Activated CD4-positive, alpha-beta T cell treated with anti-CD3 and anti-CD28 coated beads, Interleukin-2, amount 50 U/mL, for 16 hours (primary cell): ENCODE measurements around the gene MEPE.
A peak's percentile ranks its signal among the peaks of the same experiment; 100 is the strongest.

Source experiments
- DNase-seq: peaks from one replicate; pipeline ENCODE4 v3.0.0-alpha.2; 2020

Gene MEPE

DNA sequence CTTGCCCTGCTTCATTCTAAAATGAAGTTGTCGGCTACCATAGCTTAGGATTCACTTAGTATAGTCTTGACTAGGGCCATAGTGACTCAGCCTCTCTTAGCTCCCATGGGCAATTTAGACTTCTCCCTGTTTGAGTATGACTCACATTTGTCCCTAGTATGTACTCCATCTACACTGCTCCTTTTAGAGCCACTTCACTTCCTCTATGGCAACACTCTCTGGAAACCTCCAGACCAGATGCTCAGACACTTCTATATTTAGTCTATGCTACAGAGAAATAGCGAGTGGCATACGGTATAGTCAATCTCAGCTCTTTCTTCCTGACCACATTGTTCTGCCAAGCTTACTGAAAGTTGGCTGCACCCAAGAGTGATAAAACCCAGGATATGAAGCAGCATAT, 11.2 kb downstream of the MEPE start:
- no peak for DNase-seq

DNA sequence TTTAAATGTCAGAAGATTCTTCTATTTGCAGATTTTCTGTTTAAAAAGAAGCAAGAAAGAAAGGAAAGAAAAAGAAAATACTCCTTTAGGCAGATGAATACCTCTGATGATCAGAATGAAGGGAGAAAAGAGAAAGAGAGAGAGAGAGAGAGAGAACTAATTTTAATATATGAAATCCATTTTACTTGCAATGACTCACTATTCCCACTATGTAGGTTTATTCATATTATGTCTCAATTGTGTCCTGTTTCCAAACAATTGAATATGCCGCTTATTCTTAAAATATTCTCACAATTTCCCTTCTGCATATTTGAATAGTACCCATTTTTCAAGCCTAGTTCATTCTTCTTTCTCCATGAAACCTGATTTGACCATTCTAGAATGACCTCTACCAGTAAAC, 11.7 kb downstream of the MEPE start:
- no peak for DNase-seq

DNA sequence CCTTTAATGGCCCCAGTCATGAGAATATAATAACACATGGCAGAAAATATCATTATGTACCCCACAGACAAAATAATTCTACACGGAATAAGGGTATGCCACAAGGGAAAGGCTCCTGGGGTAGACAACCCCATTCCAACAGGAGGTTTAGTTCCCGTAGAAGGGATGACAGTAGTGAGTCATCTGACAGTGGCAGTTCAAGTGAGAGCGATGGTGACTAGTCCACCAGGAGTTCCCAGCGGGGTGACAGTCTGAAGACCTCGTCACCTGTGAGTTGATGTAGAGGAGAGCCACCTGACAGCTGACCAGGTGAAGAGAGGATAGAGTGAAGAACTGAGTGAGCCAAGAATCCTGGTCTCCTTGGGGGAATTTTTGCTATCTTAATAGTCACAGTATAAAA, 13.5 kb downstream of the MEPE start:
- DNase-seq = no peak

DNA sequence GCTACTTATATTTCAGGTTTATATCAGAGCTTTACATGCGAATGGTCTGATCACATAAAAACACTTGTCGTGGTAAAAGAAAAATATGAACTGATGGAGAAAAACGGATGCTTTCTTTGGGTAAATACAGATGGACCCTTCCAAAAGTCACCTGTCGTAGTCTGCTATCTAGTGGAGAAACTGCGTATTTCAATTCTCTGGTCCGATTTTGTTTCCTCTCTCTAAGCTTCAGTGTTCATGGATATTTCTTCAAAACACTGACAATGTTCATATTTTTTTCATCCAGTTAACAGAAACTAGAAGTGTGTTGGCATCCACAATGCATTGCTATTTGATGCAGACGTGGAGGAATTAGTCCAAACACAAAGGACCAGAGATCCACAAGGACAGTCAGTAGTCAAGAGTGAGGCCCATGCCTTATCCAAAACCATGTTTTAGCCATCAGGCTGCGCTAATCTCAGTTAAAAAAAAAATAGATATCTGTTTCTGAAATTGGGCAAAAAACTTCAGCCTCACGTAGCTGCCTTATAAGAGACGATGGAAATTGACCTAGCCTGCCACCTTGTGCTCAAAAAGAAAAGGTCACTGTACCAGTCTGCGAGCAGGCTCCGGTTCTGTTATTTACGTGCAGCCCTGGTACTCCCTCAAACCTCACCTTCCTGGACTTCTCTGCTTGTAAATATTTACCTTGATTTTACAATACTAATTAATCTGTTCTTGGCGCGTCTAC, 16.0 kb downstream of the MEPE start:
- DNase-seq = peak; percentile 51

DNA sequence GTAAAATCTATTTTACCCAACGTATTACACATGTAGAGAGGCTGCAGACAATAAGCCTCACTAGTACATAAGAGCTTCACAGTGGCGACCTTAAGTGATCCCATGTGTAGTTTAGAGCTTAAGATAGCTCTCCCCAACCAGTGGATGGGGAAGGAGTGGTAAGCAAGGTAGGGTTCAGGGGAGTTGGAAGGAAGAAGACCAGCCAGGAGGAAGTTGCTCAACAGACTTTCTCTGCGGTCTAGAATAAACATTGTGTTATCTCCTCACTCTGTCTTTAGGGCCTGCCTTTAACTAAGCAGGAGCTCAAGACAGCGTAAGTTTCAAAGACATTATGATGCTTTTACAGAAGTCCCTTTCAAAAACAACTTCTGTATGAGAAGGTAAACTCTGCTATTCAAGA, 16.8 kb downstream of the MEPE start:
- no peak for DNase-seq

DNA sequence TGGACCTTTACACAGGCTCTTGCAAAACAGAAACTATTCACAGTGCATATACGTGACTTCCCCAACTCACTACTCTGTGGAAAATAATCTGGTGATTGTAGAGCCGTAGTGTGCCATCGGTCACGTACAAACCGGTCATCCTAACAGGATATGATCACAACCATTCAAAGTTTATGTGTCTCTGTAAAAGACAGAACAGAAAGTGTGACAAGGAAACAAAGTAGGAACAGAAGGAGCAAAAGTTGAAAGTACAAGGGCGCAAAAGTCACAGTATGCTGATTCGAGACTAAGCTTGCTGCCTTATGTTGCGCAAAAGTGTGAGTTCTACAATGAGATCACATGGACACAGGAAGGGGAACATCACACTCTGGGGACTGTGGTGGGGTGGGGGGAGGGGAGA, 18.6 kb downstream of the MEPE start:
- no peak for DNase-seq

DNA sequence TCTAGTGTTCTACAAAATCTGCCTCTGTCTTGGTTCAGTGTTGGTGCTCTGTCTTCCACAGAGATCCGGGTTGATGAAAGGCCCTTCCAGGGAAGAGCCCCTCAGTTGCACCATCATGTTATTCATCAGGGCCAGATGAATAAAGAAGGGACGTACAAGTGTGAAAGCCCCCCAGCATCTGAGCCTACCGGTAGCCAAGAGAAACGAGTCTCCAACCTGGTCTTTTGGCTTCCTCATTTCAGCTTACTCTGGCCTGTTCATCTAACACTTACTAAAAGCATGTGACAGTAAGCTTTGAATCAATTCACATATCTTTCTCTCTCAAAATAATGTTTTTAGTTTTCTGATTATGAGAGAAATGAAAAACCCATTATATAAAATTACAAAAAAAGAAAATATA, 19.2 kb downstream of the MEPE start:
- no peak for DNase-seq

DNA sequence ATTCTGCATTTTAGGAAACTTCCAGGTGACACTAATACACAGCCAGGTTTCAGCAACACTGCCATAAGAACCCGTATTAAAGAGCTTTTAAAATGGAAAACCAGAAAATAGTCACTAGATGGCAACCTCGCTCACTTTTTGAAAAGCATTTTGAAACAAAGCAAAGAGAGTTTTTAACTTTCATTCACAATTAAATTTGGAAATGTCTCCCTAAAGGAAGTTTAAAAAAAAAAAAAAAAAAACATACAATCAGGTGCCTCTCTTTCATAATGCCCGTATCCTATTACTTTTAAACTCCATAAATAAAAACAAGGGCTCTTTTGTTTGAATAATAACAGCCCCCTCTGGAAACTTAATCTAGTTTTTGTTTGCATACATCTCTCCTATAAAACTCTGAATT, 20.3 kb downstream of the MEPE start:
- peak; percentile 24 for DNase-seq

DNA sequence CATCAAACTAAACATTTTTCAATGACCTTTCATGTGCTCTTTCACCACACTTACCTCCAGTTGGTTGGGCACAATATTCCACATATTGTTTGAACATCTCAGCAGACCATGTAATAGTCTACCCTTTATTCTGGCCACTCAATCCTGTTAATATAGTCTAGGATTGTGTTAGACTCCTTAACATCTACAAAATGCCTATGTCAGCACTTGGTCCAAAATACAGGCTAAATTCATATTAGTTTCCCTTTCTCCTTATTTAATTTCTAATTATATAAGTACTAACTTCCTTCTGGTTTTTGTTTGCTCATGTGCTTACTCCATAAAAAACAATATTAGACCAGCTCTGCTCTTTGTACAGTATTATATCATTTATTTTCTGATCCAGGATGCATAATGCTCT, 21.1 kb downstream of the MEPE start:
- DNase-seq = no peak

DNA sequence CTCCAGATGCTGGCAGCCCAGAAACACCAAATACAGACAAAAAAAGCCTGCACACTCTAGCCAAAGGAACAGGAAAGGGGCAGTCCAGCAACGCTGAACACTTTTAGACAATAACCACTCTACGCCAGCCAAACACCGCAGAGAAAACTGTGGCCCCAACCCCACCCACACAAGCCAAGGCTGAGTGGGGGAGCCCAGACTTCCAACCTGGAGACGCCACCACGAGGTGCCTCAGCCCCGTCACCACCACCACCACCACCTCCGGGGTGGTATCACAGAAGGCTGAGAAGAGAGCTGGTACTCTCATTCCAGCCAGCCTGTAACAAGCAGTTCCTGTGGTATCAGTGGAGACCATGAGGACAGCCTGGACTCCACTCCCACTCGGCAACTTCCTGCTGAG, 22.8 kb downstream of the MEPE start:
- DNase-seq = no peak

DNA sequence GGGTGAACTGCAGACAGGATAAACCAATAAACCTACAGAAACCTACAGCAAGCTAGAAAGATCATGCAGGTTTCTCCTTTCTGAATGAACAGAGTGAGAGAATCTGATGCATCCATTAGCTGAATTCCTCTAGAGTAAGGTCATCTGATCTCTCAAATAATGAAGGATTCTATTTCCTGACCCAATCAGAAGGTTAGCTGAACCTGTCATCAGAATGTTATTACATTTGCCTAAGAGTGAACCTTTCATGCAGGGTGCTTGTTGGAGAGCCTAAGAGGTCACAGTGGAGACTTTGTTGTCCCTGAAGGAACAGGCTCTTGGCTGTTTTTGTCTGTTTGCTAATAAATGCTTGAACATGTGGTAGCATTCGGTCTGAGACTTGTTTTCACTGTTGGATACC, 24.0 kb downstream of the MEPE start:
- DNase-seq = no peak

DNA sequence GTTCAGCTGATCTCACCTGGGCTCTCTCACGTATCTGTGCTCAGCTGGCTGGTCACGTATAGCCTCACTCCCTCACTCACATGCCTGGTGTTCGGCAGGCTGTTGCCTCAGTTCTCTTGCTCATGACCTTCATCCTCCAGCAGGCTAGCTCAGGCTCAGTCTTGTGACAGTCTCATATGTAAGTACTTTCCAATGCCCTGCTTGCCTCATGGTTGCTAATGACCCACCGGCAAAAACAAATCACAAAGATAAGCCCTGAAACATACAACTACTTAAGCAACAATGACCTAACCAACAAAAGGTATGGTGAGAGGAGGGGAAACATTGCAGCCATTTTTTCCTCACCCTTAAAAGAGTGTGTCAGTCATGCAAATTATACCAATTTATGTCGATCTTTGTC, 25.0 kb downstream of the MEPE start:
- DNase-seq = no peak

DNA sequence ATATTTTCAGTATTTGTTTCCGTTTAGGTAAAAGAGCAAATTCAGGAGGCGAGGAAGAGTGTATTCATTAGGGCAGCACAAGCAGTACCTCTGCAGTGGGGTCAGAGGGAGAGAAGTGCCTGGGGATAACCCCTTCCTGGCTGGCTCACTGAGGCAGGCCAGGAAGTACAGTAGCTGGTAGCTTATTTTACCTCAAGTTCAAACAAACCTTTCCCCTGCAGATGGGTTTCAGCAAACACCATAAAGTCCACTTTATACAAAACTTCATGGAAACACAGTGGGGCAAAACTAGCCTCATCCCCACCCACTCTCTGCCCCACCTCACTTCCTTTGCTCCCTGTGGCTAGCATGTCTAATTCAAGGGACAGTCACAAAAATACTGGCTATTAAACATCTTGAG, 29.5 kb downstream of the MEPE start:
- DNase-seq = no peak

DNA sequence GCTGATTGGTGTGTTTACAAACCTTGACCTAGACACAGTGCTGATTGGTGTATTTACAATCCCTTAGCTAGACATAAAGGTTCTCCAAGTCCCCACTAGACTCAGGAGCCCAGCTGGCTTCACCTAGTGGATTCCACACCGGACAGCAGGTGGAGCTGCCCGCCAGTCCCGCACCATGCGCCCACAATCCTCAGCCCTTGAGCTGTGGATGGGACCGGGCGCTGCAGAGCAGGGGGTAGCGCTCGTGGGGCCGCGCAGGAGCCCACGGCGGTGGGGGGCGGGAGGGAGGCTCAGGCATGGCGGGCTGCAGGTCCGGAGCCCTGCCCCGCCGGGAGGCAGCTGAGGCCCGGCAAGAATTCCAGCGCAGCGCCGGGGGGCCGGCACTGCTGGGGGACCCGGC, 30.7 kb downstream of the MEPE start:
- DNase-seq = no peak

DNA sequence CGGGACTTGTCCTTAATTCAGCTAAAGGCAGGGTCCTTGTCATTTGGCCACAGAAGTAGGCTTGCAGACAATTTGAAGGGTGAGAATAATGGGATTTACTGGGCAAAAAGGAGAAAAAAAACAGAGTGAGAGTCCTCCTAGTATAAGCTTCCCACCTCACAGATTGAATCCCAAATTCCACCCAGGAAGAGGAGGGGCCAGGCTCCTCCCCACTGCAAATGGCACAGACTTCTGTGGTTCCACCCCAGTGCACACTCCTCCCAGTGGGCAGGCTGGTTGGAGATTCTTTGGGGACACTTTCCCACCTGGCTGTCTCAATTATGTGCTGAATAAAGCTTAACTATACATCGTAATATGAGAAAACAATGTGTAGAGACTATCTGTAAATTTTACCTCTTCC, 31.6 kb downstream of the MEPE start:
- DNase-seq = no peak

DNA sequence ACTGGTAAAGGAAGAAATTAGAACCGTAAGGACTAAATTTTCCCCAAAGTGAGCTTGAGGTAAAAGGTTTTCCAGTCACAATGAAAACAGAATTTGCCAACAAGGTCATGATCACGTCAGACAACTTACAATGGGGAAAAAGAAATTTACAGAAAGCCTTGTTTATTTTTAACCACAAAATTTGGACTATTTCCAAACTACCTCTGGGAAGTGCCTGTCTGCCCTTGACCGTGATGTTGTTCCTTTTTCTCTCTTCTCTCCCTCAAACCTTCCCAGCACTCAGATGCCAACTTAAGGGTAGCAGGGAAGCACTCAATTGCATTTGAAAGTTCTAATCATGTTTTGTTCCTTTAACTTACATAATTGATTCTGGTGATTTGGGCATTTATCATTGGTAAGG, 32.5 kb downstream of the MEPE start:
- DNase-seq = no peak

DNA sequence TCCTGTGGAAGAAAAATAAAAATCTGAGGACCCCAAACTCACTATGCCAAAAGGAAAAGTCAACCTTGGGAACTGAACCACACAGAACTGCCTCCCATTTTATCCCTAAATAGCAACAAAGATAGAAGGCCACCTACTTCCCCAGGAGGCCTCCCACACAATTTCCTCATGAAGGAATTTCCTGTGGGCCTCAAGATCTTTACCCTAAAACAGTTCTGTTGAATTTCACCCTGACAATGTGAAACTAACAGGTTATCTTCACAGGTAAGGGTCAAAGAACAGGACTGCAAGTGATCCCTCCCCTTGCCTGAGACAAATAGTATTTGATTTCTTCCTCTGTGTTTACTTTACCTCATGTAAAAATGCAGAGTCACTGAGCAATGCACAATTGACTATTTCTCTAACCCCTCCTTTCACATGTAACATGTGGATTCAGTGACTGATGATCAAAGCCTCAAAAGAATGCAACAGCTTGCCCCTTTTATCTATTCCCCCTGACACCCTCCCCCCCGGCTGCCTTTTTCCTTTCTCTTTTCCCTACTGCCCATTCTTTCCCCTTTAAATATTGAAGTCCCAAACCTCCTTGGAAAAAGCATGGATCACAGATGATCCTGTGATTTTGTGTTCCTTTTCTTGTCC, 33.3 kb downstream of the MEPE start:
- DNase-seq = no peak

DNA sequence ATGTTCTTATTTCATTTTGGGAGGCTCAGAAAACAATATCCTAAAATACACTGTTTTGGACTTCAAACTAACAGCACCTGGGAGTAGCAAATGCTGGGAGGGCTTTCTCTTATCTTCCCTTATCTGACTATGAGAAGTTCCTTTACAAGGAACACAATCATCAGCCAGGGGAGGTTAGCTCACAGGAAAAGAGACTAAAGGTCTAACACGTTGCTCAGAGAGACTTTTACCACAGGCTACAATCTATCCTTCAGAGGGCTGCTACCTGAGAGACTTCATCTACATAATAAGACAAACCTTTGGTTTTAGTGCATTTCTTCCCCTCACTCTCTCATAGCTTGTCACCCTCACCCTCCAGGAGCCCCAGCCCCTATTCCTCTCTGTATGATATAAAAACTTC, 35.8 kb downstream of the MEPE start:
- DNase-seq = no peak

DNA sequence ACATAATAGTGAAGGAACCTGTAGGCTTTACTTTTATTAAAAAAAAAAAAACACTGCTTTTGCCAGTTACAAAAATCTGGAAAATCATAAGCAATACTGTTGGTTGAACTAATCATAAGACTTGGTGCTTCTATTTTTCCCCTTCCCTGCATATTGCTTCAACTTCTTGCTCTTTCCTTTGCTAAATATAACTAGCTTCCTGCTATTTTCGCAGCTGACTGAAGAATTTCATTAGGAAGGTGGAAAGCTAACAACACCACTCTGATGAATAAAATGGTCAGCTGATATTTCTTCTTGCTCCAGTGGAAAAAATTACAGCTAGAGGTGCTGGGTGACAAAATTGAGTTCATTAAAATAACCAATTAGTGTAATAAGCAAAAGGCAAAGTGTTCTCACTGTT, 39.3 kb downstream of the MEPE start:
- no peak for DNase-seq

DNA sequence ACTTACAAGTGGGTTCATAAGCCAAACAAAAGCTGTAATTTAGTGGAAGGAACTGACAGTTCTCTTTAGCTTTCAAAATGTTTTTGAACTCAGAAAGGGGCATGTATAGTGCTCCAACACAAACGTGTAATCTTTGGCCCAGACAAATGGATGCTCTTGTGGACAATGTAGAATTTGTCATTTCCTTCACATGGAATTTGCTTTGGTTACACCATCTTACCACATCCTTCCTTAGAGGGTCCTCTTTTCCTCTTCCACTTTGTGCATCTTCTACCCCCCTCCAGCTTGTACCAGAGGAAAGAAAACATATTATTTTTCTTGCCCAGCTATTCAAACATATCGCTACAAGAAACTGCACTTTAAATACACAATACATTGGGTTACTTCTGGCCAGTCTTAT, 42.4 kb downstream of the MEPE start:
- no peak for DNase-seq

DNA sequence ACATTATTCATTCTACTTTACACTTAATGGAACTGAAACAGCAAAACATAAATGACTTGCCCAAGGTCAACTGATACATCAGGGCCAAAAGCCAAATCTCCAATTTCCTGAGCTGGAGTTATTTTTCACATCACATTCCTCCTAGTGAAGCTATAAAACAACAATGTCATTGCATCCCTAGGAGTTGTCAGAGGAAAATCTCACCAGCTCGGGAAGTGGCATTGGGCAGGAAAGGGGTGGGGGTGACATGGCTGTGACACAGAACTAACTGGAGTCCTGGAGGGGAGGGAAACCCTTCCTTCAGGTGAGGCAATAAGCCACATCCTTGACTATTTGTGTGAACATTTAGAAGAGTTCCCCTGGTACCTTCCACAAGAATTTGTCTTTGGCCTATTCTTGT, 47.3 kb downstream of the MEPE start:
- DNase-seq = no peak

DNA sequence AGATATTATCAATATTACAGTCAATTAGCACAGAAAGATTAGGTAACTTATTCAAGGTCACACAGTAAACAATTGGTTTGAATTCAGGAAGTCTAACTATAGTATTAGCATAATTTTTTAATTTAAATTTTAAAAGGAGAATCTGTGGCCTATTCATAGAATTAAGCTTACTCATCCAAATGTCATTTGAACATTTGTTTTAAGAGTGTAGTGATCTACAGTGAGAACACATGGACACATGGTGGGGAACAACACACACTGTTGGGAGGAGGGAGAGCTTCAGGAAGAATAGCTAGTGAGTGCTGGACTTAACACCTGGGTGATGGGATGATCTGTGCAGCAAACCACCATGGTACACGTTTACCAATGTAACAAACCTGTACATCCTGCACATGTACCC, 48.3 kb downstream of the MEPE start:
- DNase-seq = no peak

DNA sequence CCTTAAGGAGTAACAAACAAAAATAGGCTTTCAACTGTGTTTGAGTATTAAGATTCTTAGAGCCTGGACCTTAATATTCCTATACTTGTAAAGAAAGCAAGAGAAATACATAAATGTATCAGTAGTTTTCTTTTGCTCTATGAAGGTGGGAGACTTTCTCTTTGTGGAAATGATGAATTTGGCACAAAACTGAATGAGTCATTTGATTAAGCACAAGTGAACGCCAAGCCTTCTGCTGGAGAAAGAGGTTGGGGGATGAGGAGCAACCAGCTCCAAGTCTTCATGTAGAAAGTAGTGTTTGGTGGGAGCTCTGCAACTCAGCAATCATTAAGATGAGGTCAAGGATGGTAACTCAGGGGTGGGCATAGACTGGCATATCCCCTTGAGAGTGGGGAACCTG, 49.6 kb downstream of the MEPE start:
- DNase-seq = no peak

DNA sequence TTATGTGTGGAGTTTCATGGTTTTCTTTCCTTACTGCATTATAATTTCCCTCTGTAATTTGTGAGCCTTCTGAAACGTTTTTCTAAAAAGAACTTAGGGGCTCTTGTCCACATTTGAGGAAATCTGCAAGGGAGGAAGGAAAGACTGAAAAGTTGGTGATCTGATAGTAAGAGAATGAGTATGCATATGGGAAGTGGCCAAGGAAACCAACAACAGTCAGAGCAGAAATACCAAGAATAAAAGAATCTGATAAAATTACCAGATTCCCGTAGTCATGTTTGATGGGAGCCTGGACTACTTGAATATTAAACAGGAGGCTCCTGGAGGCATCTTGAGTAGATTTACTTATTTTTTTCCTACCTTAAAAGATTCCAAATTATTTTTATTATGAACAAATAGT, 50.1 kb downstream of the MEPE start:
- DNase-seq = no peak

DNA sequence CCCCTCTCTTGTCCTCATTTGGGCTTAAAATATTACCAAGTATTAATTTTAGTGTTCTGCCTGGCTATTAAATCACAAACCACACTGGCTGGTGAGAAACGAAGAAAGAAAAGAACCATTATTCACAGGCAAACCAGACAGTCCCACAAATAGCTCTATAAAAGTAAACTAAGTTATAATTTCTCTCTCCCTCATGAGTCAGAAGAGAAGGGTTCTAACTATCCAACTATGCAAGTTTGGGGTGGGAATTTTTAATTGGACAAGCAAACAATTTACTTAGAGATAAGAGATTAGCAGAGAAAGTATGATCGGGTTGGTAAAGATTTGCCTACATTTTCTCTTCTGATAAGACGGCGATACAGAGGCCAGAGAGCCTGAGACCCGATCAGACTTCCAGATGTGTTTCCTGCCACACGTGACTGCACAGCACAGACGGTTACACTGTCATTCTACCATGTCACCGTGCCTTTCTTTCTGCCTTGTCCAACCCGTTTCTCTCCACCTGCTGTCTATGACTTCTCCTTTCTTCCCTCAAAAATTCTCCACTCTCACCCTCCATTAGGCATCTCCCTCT, 52.3 kb downstream of the MEPE start:
- no peak for DNase-seq
